GM19238 (cell line): ENCODE measurements around the gene DIP2C.
"Not testable (repeated sequence)": the region's sequence is repeated elsewhere in the genome, so short reads cannot be mapped to it uniquely, and the experiment has no call there.

Experiments
- DNase-seq: peaks from one replicate; pipeline ENCODE4 v3.0.0; 2011; ENCODE audit warnings: low spot score; ENCODE audit not compliant: insufficient read length

The DIP2C gene

DNA sequence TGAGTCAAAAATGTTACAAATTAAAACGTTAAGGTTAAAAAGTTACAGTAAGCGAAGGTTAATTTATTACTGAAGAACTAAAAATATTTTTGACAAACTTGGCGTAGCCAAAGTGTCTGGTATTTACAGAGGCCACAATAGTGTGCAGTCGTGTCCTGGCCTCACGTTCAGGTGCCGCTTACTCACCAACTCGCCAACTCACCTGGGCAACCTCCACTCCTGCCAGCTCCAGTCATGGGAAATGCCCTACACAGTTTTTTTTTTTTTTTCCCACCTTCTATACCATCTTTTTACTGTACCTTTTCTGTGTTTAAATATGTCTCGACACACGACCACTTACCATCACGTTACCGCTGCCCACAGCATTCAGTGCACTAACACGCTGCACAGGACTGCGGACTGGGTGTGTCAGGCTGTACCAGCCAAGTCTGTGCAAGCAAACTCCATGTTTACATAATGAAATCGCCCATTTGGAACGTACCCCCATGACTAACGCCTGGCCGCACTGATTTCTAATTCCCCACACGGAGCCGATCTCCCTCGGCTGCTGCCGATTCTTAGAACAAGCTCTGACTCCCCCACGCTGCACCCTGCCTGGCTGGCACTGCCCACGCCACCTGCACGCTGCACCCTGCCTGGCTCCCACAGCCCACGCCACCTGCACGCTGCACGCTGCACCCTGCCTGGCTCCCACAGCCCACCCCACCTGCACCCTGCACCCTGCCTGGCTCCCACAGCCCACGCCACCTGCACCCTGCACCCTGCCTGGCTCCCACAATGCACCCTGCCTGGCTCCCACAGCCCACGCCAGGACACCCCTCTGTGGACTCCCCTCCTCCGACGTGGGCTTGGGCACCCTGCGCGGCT is 351.1 kb downstream of the DIP2C start:
- no peak for DNase-seq

DNA sequence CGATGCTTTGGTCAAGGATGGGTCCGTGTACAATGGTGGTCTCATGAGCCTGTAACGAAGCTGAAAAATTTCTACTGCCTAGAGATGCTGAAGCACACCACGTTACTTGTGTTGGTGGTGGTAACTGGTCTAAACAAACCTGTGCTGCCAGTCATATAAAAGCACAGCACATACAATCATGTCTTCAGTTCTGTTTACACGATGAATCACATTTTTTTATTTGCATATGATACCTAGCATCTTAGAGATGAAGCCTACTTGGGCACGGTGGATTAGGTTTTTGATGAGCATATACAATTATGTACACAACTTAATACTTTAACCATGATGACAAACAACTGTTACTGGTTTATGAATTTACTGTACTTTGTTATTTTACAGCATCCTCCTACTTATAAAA is 353.2 kb downstream of the DIP2C start:
- DNase-seq = no peak

GRCh38 chr10:335151-335800 is 354.2 kb downstream of the DIP2C start:
- DNase-seq = no peak

DNA sequence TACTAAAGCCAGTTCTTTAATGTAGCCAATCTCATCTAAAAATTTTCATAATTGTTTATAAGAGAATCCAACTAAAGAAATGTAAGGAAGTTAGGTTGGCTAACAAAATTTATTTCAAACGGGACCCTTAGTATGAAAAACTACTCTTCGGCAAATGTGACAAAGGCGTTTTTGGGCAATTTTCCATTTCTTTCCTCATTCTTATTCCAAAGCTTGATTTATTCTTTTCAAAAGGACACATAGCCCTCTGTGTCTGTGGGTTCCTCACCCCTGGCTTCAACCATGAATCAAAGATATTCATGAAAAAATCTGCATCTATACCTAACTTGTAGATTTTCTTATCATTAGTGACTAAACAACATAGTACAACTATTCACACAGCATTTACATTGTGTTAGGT is 358.3 kb downstream of the DIP2C start:
- DNase-seq = no peak

- DNase-seq = no peak
Measured at GRCh38 chr10:329361-330099, 359.9 kb downstream of the DIP2C start.

- DNase-seq = no peak
Measured at GRCh38 chr10:327889-328852, 361.3 kb downstream of the DIP2C start.

- DNase-seq = no peak
Measured at GRCh38 chr10:326894-327635, 362.4 kb downstream of the DIP2C start.

- DNase-seq = no peak
Measured at GRCh38 chr10:326350-326749, 363.1 kb downstream of the DIP2C start.

DNA sequence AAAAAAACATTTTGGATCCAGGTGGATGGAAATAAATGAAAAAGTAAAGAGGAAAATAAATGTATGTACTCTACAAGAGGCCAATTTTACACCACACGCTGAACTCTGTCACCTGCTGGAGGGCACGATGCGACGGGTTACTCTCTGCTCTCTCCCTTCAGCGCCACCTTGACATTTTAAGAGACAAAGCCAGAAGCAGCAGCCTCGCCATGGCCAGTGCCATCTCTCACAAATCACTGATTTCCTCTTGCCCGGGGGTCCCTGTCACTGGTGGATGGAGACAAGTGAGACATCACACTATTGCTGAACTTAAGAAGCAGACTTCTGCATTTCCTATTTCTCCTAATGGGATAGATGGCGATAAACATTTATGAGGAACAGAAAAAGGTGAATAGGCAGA is 364.2 kb downstream of the DIP2C start:
- DNase-seq = no peak

DNA sequence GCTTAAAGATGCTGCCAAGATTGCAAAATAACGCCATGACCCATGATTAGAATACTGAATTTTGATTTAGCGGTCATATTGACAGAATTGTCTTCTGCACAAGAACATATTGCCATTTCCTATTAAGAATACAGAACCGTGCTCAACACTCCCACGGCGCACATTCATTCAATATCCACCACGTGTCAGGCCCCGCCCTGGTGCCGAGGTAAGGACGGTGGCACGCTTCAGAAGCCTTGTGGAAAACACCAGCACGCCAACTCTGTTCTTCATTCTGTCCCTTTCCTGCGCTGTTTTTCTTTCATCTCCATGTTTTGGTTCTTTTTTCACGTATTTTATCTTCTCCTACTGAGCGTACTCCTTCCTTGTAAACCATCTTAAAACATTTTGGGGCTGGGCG is 364.9 kb downstream of the DIP2C start:
- no peak for DNase-seq

GRCh38 chr10:323651-324293 is 365.7 kb downstream of the DIP2C start:
- no peak for DNase-seq

GRCh38 chr10:323046-323445 is 366.4 kb downstream of the DIP2C start:
- DNase-seq = not testable (repeated sequence)

DNA sequence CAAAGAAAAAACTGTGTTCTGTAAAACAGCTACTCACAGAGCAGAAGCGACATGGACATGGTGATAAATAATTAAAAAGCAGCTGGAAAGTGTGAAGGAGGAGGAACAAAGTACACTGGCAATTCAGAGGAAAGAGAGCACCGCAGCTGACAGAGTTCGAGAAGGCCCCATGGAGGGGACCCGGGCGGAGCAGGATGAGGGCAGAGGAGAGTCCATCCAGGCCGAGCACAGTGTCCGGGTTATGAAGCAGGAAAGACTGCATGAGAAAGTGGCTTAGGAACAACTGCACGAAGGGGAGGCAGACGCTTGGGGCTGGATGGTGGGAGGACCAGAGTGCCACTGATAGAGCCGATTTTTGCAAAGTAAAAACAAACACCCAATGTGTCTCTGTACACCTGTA is 368.7 kb downstream of the DIP2C start:
- DNase-seq = no peak

- no peak for DNase-seq
Measured at GRCh38 chr10:317926-318325, 371.5 kb downstream of the DIP2C start.

DNA sequence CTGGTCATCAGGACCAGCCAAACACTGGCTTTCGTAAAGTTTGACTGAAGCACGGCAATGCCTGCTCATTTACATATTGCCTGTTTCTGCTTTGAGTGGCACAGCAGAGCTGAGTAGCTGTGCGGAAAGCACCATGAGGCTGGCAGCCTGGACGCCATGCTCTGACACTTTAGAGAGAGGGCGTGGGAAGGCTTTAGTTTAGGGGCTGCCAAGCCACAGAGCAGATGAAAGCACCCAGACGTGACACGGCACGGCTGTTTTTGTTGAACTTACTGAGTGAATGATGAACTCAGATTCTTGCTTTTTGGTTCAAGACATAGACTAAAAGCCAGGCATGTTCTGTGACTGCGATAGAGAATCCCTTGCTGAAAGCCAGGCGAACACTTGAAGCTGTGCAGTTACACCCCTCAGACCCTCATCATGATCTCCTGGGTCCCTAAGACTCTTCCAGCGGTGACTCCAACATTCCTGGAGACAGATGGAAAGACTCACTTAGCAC is 372.1 kb downstream of the DIP2C start:
- peak; percentile 69 for DNase-seq

GRCh38 chr10:316390-316789 is 373.1 kb downstream of the DIP2C start:
- no peak for DNase-seq

DNA sequence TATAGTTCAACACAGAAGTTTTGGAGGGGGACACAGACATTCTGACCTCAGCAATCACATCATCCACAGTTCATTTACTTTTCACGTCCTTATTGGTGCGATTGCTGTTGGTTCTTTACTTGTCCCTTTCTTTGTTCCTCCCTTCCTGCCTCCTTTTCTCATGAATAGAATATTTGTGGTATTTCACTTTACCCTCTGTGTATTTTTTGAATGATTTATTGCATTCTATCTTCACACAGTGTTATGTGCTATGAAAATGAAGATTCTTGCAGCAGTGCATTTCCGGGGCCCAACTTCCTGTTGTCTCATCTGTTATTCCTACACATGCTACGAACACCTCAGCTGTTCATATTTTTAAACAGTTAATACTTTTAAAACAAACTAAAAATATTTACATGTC is 374.6 kb downstream of the DIP2C start:
- no peak for DNase-seq

GRCh38 chr10:314381-314780 is 375.1 kb downstream of the DIP2C start:
- no peak for DNase-seq

DNA sequence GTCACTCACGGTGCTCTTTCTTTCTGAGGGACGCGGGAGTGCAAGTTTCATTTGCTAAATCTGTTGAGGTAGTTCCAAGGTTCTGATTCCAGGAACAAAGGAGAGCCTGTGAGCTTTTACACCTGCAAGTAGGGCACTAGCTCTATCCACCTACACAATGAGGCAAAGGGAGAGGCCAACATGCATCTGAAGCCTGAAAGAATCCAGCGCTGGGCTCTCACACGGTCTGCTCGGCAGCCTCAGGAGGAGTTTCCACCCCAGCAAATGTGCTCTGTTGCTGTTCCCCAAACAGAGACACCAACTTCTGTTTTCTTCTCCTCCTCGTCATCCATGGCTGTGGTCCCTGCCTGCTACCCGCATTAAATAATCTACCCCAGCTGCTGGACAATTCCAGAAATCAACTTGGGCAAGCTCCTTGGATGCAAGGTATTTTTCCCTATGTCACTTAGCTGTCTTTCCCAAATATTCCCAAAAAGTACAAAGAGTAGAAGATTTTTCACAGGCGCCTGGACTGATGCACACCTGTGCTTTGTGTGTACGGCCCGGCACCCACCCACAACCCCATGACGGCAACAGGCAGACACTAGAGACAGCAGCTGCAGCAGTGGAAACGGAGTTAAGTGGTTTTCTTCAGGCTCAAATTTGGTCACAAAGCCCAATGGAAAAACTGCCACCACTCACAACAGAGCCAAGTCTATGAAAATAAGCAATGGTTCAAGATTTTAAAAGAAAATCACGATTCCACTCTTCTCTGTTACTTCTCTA is 377.4 kb downstream of the DIP2C start:
- no peak for DNase-seq
